ENCODE measurements around the gene LZTS2. TPM values are rescaled to one million over a fixed set of nuclear protein-coding genes. Genes with fewer than 3 reads are reported as not detected.

The LZTS2 gene
- total RNA-seq, 8 experiments from 2014 or later, result 24.4 to 59.7 (median 48.2) TPM

- ATAC-seq (replicated peaks in 6 of 8), result no peak
- H3K4me1 ChIP-seq (replicated peaks in 1 of 2), result peaks cover 0 to 7% of the 10 kb centered on the region in 2 donors
- no peak overlapping the region for H3K27ac ChIP-seq
- 17 to 80% (median 63%) methylated on average over 1 to 2 of the region's 7 CpGs; no CpG with 5 or more reads in 6 of the 10 experiments for WGBS, 10 experiments
- H3K4me3 ChIP-seq, result no peak overlapping the region
- in situ Hi-C loops (cut with MboI; ENCODE audit: low pct_unique_long_range_greater_than_20kb in 2 of 9, low sequenced_read_pairs in 9 of 9, unreplicated experiment in 9 of 9), result no loop called here
Observed at GRCh38 chr10:101036726-101037125, 37.1 kb downstream of the LZTS2 start.

- Histone ChIP-seq H3K27ac (no peak overlapping the region), H3K4me3 (no peak overlapping the region), H3K4me1 (replicated peaks in 1 of 2) (peaks cover 10% of the 10 kb centered on the region in 2 donors)
- WGBS, 10 experiments, result 0 to 65% (median 50%) methylated on average over 1 to 5 of the region's 5 CpGs; no CpG with 5 or more reads in 5 of the 10 experiments
- no peak for ATAC-seq (replicated peaks in 6 of 8)
- in situ Hi-C loops (cut with MboI; ENCODE audit: low pct_unique_long_range_greater_than_20kb in 2 of 9, low sequenced_read_pairs in 9 of 9, unreplicated experiment in 9 of 9), result no loop called here
Observed at GRCh38 chr10:101038484-101038883, 38.9 kb downstream of the LZTS2 start.

GRCh38 chr10:101040061-101040460 lies 40.5 kb downstream of the LZTS2 start:
- in situ Hi-C loops (cut with MboI; ENCODE audit: low pct_unique_long_range_greater_than_20kb in 2 of 9, low sequenced_read_pairs in 9 of 9, unreplicated experiment in 9 of 9), result no loop called here
- Histone ChIP-seq H3K27ac (no peak overlapping the region), H3K4me1 (replicated peaks in 1 of 2) (peaks cover 14 to 17% of the 10 kb centered on the region in 2 donors), H3K4me3 (no peak overlapping the region)
- ATAC-seq (replicated peaks in 6 of 8), result no peak
- 50 to 100% (median 97%) methylated on average over 1 to 3 of the region's 3 CpGs; no CpG with 5 or more reads in 4 of the 10 experiments for WGBS, 10 experiments

- WGBS, 10 experiments, result 60% methylated on average over 1 of the region's 2 CpGs; no CpG with 5 or more reads in 8 of the 10 experiments
- peaks cover 14 to 17% of the 10 kb centered on the region in 2 donors for H3K4me1 ChIP-seq (replicated peaks in 1 of 2)
- no peak overlapping the region for H3K4me3 ChIP-seq
- no peak for ATAC-seq (replicated peaks in 6 of 8)
- in situ Hi-C loops (cut with MboI; ENCODE audit: low pct_unique_long_range_greater_than_20kb in 2 of 9, low sequenced_read_pairs in 9 of 9, unreplicated experiment in 9 of 9), result no loop called here
- no peak overlapping the region for H3K27ac ChIP-seq
Observed at GRCh38 chr10:101040851-101041250, 41.2 kb downstream of the LZTS2 start.

- WGBS, 10 experiments, result 0 to 93% (median 31%) methylated on average over 1 to 6 of the region's 6 CpGs; no CpG with 5 or more reads in 2 of the 10 experiments
- in situ Hi-C loops (cut with MboI; ENCODE audit: low pct_unique_long_range_greater_than_20kb in 2 of 9, low sequenced_read_pairs in 9 of 9, unreplicated experiment in 9 of 9), result no loop called here
- H3K4me1 ChIP-seq (replicated peaks in 1 of 2), result peaks cover 14 to 17% of the 10 kb centered on the region in 2 donors
- H3K4me3 ChIP-seq, result no peak overlapping the region
- H3K27ac ChIP-seq, result no peak overlapping the region
- ATAC-seq (replicated peaks in 6 of 8), result peak; percentile 40 to 64 (median 60)
Observed at GRCh38 chr10:101041252-101041761, 41.7 kb downstream of the LZTS2 start.

GRCh38 chr10:101042118-101042517 lies 42.5 kb downstream of the LZTS2 start:
- Histone ChIP-seq H3K4me1 (replicated peaks in 1 of 2) (peaks cover 14 to 20% of the 10 kb centered on the region in 2 donors), H3K4me3 (peak overlapping the region in 4 of 5 donors; percentile 34 to 41 (median 37)), H3K27ac (peak overlapping the region; percentile 59 to 76)
- WGBS, 10 experiments, result 30 to 100% (median 87%) methylated on average over 1 to 4 of the region's 4 CpGs; no CpG with 5 or more reads in 1 of the 10 experiments
- ATAC-seq (replicated peaks in 6 of 8), result no peak
- in situ Hi-C loops (cut with MboI; ENCODE audit: low pct_unique_long_range_greater_than_20kb in 2 of 9, low sequenced_read_pairs in 9 of 9, unreplicated experiment in 9 of 9), result no loop called here

GRCh38 chr10:101042667-101043362 lies 43.2 kb downstream of the LZTS2 start:
- WGBS, 10 experiments, result 0 to 10% (median 0%) methylated on average over 1 to 20 of the region's 40 CpGs
- Histone ChIP-seq H3K27ac (peak overlapping the region; percentile 59 to 76), H3K4me1 (replicated peaks in 1 of 2) (peaks cover 14 to 22% of the 10 kb centered on the region in 2 donors), H3K4me3 (peak overlapping the region; percentile 26 to 41 (median 37))
- in situ Hi-C loops (cut with MboI; ENCODE audit: low pct_unique_long_range_greater_than_20kb in 2 of 9, low sequenced_read_pairs in 9 of 9, unreplicated experiment in 9 of 9), result no loop called here
- ATAC-seq (replicated peaks in 6 of 8), result peak; percentile 83 to 94 (median 91)

GRCh38 chr10:101043363-101043707 lies 43.7 kb downstream of the LZTS2 start:
- Histone ChIP-seq H3K4me1 (replicated peaks in 1 of 2) (peaks cover 14 to 24% of the 10 kb centered on the region in 2 donors), H3K27ac (peak overlapping the region; percentile 59 to 76), H3K4me3 (peak overlapping the region; percentile 26 to 41 (median 37))
- in situ Hi-C loops (cut with MboI; ENCODE audit: low pct_unique_long_range_greater_than_20kb in 2 of 9, low sequenced_read_pairs in 9 of 9, unreplicated experiment in 9 of 9), result no loop called here
- 0 to 80% (median 29%) methylated on average over 1 to 2 of the region's 2 CpGs; no CpG with 5 or more reads in 4 of the 10 experiments for WGBS, 10 experiments
- peak in 3 of 8 experiments; percentile 1 to 6 (median 3) for ATAC-seq (replicated peaks in 6 of 8)

GRCh38 chr10:101044117-101044516 lies 44.5 kb downstream of the LZTS2 start:
- 40 to 100% (median 84%) methylated on average over 1 to 2 of the region's 2 CpGs; no CpG with 5 or more reads in 2 of the 10 experiments for WGBS, 10 experiments
- in situ Hi-C loops (cut with MboI; ENCODE audit: low pct_unique_long_range_greater_than_20kb in 2 of 9, low sequenced_read_pairs in 9 of 9, unreplicated experiment in 9 of 9), result no loop called here
- Histone ChIP-seq H3K27ac (no peak overlapping the region), H3K4me1 (replicated peaks in 1 of 2) (peaks cover 14 to 24% of the 10 kb centered on the region in 2 donors), H3K4me3 (no peak overlapping the region)
- ATAC-seq (replicated peaks in 6 of 8), result no peak

GRCh38 chr10:101046332-101047238 lies 47.0 kb downstream of the LZTS2 start:
- no peak for ATAC-seq (replicated peaks in 6 of 8)
- WGBS, 10 experiments, result 18 to 100% (median 55%) methylated on average over 2 to 16 of the region's 25 CpGs
- peaks cover 19 to 34% of the 10 kb centered on the region in 2 donors for H3K4me1 ChIP-seq (replicated peaks in 1 of 2)
- in situ Hi-C loops (cut with MboI; ENCODE audit: low pct_unique_long_range_greater_than_20kb in 2 of 9, low sequenced_read_pairs in 9 of 9, unreplicated experiment in 9 of 9), result no loop called here
- no peak overlapping the region for H3K27ac ChIP-seq
- H3K4me3 ChIP-seq, result no peak overlapping the region

GRCh38 chr10:101047268-101047667 lies 47.7 kb downstream of the LZTS2 start:
- in situ Hi-C loops (cut with MboI; ENCODE audit: low pct_unique_long_range_greater_than_20kb in 2 of 9, low sequenced_read_pairs in 9 of 9, unreplicated experiment in 9 of 9), result no loop called here
- WGBS, 10 experiments, result 14 to 50% (median 29%) methylated on average over 1 to 12 of the region's 16 CpGs; no CpG with 5 or more reads in 3 of the 10 experiments
- H3K4me1 ChIP-seq (replicated peaks in 1 of 2), result peaks cover 17 to 31% of the 10 kb centered on the region in 2 donors
- ATAC-seq (replicated peaks in 6 of 8), result no peak
- no peak overlapping the region for H3K27ac ChIP-seq
- no peak overlapping the region for H3K4me3 ChIP-seq

GRCh38 chr10:101047961-101048892 lies 48.6 kb downstream of the LZTS2 start:
- in situ Hi-C loops (cut with MboI; ENCODE audit: low pct_unique_long_range_greater_than_20kb in 2 of 9, low sequenced_read_pairs in 9 of 9, unreplicated experiment in 9 of 9), result no loop called here
- WGBS, 10 experiments, result 10 to 49% (median 28%) methylated on average over 2 to 15 of the region's 62 CpGs; no CpG with 5 or more reads in 2 of the 10 experiments
- peaks cover 12 to 27% of the 10 kb centered on the region in 2 donors for H3K4me1 ChIP-seq (replicated peaks in 1 of 2)
- H3K27ac ChIP-seq, result no peak overlapping the region
- ATAC-seq (replicated peaks in 6 of 8), result peak in 5 of 8 experiments; percentile 22 to 64 (median 58)
- H3K4me3 ChIP-seq, result no peak overlapping the region
